Left colon (tissue), 2 donors: ENCODE data around the gene ETNK2. TPM values are rescaled to one million over a fixed set of nuclear protein-coding genes. Genes with fewer than 3 reads are reported as not detected.
"Not testable (repeated sequence)": the region's sequence is repeated elsewhere in the genome, so short reads cannot be mapped to it uniquely, and the experiment has no call there.

Experiments used
- ATAC-seq: fragments of 200-7000 bp; cut with Tn5 transposase; one replicate; pipeline ENCODE4 v1.9.1; 2020; ENCODE audit warnings: mild to moderate bottlenecking, moderate library complexity
- DNase-seq, 2 donors: peaks; one replicate each; pipeline ENCODE4 v3.0.0-alpha.2; 2020
- intact Hi-C, 2 donors: fragments of 100-400 bp; cut with DNase I in 1 of 2; cut with micrococcal nuclease in 1 of 2; formaldehyde crosslinking; loops; one replicate each; pipeline versions ENCODE4 v1.11.2 to v1.14.0; 2022; cut with DNase I, micrococcal nuclease
- total RNA-seq, 2 donors: library from RNA; stranded (reverse); fragmentation: NEBNext Ultra II Directional; extraction: Animal tissue kit (Norgen Biotek cat#: 25700); gene quantifications; one replicate each; pipeline ENCODE4 v1.2.1, GENCODE V29; 2021
- donor health status: DM: no; HTN: no; CAD: no.
- donor health status: DM: yes; HTN: yes; CAD: no.

Gene ETNK2
- total RNA-seq, 2 donors from 2014 or later: 1.6 to 1.7 TPM

- intact Hi-C loops: no loop called here
- ATAC-seq: peak; percentile 90
Observed at GRCh38 chr1:204092632-204093420, 59.0 kb downstream of the ETNK2 start.

GRCh38 chr1:204091787-204092312 lies 60.0 kb downstream of the ETNK2 start:
- no peak for DNase-seq
- intact Hi-C loops: no loop called here
- no peak for ATAC-seq

More at GRCh38 chr1:204092632-204093420, 59.0 kb downstream of the ETNK2 start:
- DNase-seq: peak in 1 of 2 donors; percentile 51

- ATAC-seq (no peak), DNase-seq (no peak)
- intact Hi-C loops: no loop called here
Observed at GRCh38 chr1:204091066-204091465, 60.8 kb downstream of the ETNK2 start.

- intact Hi-C loops, DNase-seq, ATAC-seq: not testable (repeated sequence)
Observed at GRCh38 chr1:204090132-204090531, 61.7 kb downstream of the ETNK2 start.

GRCh38 chr1:204089044-204089751 lies 62.6 kb downstream of the ETNK2 start:
- no peak for ATAC-seq
- DNase-seq: peak; percentile 43 to 83
- intact Hi-C loops: no loop called here

- DNase-seq: no peak
- no peak for ATAC-seq
- intact Hi-C loops: no loop called here
Observed at GRCh38 chr1:204088596-204088995, 63.2 kb downstream of the ETNK2 start.

GRCh38 chr1:204087893-204088528 lies 63.8 kb downstream of the ETNK2 start:
- ATAC-seq (no peak), DNase-seq (no peak)
- intact Hi-C loops: no loop called here

- DNase-seq (no peak), ATAC-seq (no peak)
- intact Hi-C loops: no loop called here
Observed at GRCh38 chr1:204087181-204087892, 64.5 kb downstream of the ETNK2 start.

GRCh38 chr1:204085876-204086275 lies 66.0 kb downstream of the ETNK2 start:
- ATAC-seq: no peak
- intact Hi-C loops: no loop called here
- DNase-seq: no peak

- DNase-seq: peak; percentile 50 to 71
- intact Hi-C loops: no loop called here
- ATAC-seq: peak; percentile 72
Observed at GRCh38 chr1:204084247-204084772, 67.5 kb downstream of the ETNK2 start.

- intact Hi-C loops: no loop called here
- DNase-seq: no peak
- ATAC-seq: no peak
Observed at GRCh38 chr1:204083491-204083890, 68.4 kb downstream of the ETNK2 start.

GRCh38 chr1:204081791-204082513 lies 69.9 kb downstream of the ETNK2 start:
- intact Hi-C loops: no loop called here
- DNase-seq (no peak), ATAC-seq (no peak)

- intact Hi-C loops: no loop called here
- no peak for ATAC-seq
- no peak for DNase-seq
Observed at GRCh38 chr1:204081164-204081790, 70.6 kb downstream of the ETNK2 start.

Other genes starting within 250 kb of the ETNK2 start
- gene SOX13, start 78.9 kb downstream of the ETNK2 start, total RNA-seq: 10 to 100 TPM; 36.2 to 38.4 TPM
- under 1 TPM; 0.18 to 0.59 TPM for gene REN, start 14.3 kb upstream of the ETNK2 start, total RNA-seq
- under 1 TPM in 1 of 2 donors, not detected in 1; 0.49 TPM for gene KISS1, start 44.4 kb upstream of the ETNK2 start, total RNA-seq
- 1 to 10 TPM; 5.3 to 6.5 TPM for gene GOLT1A, start 61.9 kb upstream of the ETNK2 start, total RNA-seq
- 100 to 1,000 TPM; 110 to 131 TPM for gene PLEKHA6, start 207.9 kb upstream of the ETNK2 start, total RNA-seq